ENCODE measurements around the gene BDNF. TPM values are rescaled to one million over a fixed set of nuclear protein-coding genes. Genes with fewer than 3 reads are reported as not detected.

The BDNF gene
- total RNA-seq, 1 experiment from 2014 or later: 0.36 TPM

- BruUV-seq (replicated peaks): no TSS peak
- TF ChIP-seq POLR2AphosphoS5 (IDR thresholded peaks at IDR 0.05; ENCODE audit: low read depth, low read length) (no peak), SIN3A (IDR thresholded peaks at IDR 0.05; ENCODE audit: borderline replicate concordance, insufficient read depth, low read depth, low read length) (no peak), CTCF (IDR thresholded peaks at IDR 0.05) (no peak), TCF7L2 (IDR thresholded peaks at IDR 0.05; ENCODE audit: low read depth, low read length) (no peak)
- TF ChIP-seq, protein P1, sequence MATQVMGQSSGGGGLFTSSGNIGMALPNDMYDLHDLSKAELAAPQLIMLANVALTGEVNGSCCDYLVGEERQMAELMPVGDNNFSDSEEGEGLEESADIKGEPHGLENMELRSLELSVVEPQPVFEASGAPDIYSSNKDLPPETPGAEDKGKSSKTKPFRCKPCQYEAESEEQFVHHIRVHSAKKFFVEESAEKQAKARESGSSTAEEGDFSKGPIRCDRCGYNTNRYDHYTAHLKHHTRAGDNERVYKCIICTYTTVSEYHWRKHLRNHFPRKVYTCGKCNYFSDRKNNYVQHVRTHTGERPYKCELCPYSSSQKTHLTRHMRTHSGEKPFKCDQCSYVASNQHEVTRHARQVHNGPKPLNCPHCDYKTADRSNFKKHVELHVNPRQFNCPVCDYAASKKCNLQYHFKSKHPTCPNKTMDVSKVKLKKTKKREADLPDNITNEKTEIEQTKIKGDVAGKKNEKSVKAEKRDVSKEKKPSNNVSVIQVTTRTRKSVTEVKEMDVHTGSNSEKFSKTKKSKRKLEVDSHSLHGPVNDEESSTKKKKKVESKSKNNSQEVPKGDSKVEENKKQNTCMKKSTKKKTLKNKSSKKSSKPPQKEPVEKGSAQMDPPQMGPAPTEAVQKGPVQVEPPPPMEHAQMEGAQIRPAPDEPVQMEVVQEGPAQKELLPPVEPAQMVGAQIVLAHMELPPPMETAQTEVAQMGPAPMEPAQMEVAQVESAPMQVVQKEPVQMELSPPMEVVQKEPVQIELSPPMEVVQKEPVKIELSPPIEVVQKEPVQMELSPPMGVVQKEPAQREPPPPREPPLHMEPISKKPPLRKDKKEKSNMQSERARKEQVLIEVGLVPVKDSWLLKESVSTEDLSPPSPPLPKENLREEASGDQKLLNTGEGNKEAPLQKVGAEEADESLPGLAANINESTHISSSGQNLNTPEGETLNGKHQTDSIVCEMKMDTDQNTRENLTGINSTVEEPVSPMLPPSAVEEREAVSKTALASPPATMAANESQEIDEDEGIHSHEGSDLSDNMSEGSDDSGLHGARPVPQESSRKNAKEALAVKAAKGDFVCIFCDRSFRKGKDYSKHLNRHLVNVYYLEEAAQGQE (IDR thresholded peaks at IDR 0.05; ENCODE audit: insufficient read depth in 1 of 2, low read depth in 2 of 2, low read length in 1 of 2): no peak
- Histone ChIP-seq H3K27me3 (ENCODE audit: control insufficient read depth, insufficient read depth, low read length) (peaks cover 2% of the 10 kb centered on the region; the same call in 1 of the 2 replicates), H3K27ac (ENCODE audit: low read length) (no peak overlapping the region), H3K4me1 (ENCODE audit: control insufficient read depth, insufficient read depth, low read length) (no peaks in the 10 kb centered on the region), H3K36me3 (ENCODE audit: control insufficient read depth, insufficient read depth, low read length) (no peaks in the 10 kb centered on the region), H3K9me3 (ENCODE audit: control insufficient read depth, insufficient read depth, low read depth, low read length) (no peaks in the 10 kb centered on the region), H3K4me3 (ENCODE audit: low read depth in 2 of 2, low read length in 2 of 2) (no peak overlapping the region)
- ATAC-seq (no peak), DNase-seq (ENCODE audit: low read depth, low spot score) (no peak)
- intact Hi-C loops (cut with micrococcal nuclease; ENCODE audit: unreplicated experiment) (no loop called here), in situ Hi-C loops (cut with HindIII; ENCODE audit: low pct_unique_long_range_greater_than_20kb, low sequenced_read_pairs) (no loop called here)
- POLR2A ChIA-PET: no interaction called here
- CTCF ChIA-PET: no interaction called here
Measured at GRCh38 chr11:27611947-27612455, 88.3 kb downstream of the BDNF start.

GRCh38 chr11:27611390-27611789 is 88.9 kb downstream of the BDNF start:
- TF ChIP-seq, protein P1 (IDR thresholded peaks at IDR 0.05; ENCODE audit: insufficient read depth in 1 of 2, low read depth in 2 of 2, low read length in 1 of 2): no peak
- TF ChIP-seq CTCF (IDR thresholded peaks at IDR 0.05) (no peak), TCF7L2 (IDR thresholded peaks at IDR 0.05; ENCODE audit: low read depth, low read length) (no peak), SIN3A (IDR thresholded peaks at IDR 0.05; ENCODE audit: borderline replicate concordance, insufficient read depth, low read depth, low read length) (no peak), POLR2AphosphoS5 (IDR thresholded peaks at IDR 0.05; ENCODE audit: low read depth, low read length) (no peak)
- peaks cover 2% of the 10 kb centered on the region; the same call in 1 of the 2 replicates for H3K27me3 ChIP-seq (ENCODE audit: control insufficient read depth, insufficient read depth, low read length)
- H3K9me3 ChIP-seq (ENCODE audit: control insufficient read depth, insufficient read depth, low read depth, low read length): no peaks in the 10 kb centered on the region
- no peaks in the 10 kb centered on the region for H3K36me3 ChIP-seq (ENCODE audit: control insufficient read depth, insufficient read depth, low read length)
- CTCF ChIA-PET: interaction anchor here (0.7 kb wide), 1 partner anchor 137 kb away, joined by 6 read pairs; no protein-coding TSS in a partner anchor
- H3K4me1 ChIP-seq (ENCODE audit: control insufficient read depth, insufficient read depth, low read length): no peaks in the 10 kb centered on the region
- no TSS peak for BruUV-seq (replicated peaks)
- ATAC-seq: no peak
- in situ Hi-C loops (cut with HindIII; ENCODE audit: low pct_unique_long_range_greater_than_20kb, low sequenced_read_pairs): no loop called here
- no peak for DNase-seq (ENCODE audit: low read depth, low spot score)
- intact Hi-C loops (cut with micrococcal nuclease; ENCODE audit: unreplicated experiment): no loop called here
- no peak overlapping the region for H3K4me3 ChIP-seq (ENCODE audit: low read depth in 2 of 2, low read length in 2 of 2)
- POLR2A ChIA-PET: no interaction called here
- no peak overlapping the region for H3K27ac ChIP-seq (ENCODE audit: low read length)

All from Panc1 (cell line).